ENCODE measurements around the gene DPP9.

DNA sequence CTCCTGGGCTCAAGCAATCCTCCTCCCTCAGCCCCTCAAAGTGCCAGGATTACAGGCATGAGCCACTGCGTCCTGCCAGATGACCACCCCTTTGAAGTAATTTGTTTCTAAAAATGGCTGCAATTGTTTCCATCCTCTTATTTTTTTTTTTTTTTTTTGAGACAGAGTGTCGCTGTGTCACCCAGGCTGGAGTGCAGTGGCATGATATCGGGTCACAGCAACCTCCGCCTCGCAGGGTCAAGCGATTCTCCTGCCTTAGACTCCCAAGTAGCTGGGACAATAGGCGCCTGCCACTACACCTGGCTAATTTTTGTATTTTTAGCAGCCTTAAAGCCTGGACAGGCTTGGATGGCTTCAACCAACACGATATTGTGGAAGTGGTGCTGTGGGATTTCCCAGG, 22.3 kb upstream of the DPP9 start:
- TF ChIP-seq, protein P1, sequence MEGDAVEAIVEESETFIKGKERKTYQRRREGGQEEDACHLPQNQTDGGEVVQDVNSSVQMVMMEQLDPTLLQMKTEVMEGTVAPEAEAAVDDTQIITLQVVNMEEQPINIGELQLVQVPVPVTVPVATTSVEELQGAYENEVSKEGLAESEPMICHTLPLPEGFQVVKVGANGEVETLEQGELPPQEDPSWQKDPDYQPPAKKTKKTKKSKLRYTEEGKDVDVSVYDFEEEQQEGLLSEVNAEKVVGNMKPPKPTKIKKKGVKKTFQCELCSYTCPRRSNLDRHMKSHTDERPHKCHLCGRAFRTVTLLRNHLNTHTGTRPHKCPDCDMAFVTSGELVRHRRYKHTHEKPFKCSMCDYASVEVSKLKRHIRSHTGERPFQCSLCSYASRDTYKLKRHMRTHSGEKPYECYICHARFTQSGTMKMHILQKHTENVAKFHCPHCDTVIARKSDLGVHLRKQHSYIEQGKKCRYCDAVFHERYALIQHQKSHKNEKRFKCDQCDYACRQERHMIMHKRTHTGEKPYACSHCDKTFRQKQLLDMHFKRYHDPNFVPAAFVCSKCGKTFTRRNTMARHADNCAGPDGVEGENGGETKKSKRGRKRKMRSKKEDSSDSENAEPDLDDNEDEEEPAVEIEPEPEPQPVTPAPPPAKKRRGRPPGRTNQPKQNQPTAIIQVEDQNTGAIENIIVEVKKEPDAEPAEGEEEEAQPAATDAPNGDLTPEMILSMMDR (IDR thresholded peaks at IDR 0.05), result no peak
- TF ChIP-seq POLR2A (IDR thresholded peaks at IDR 0.05), result no peak

Measured in right lobe of liver (tissue), 4 donors.